ENCODE results near the gene KNOP1. TPM values are rescaled to one million over a fixed set of nuclear protein-coding genes. Genes with fewer than 3 reads are reported as not detected.
"Not testable (repeated sequence)": the region's sequence is repeated elsewhere in the genome, so short reads cannot be mapped to it uniquely, and the experiment has no call there.

KNOP1 gene
- total RNA-seq, 1 experiment from 2014 or later: 3.6 TPM

GRCh38 chr16:19722981-19723380, 5.0 kb upstream of the KNOP1 start:
- Histone ChIP-seq H3K9ac (ENCODE audit: low read length) (no peak overlapping the region), H3K4me1 (ENCODE audit: low read length) (peaks cover 5% of the 10 kb centered on the region), H2AFZ (ENCODE audit: low read length) (no peak overlapping the region), H3K9me3 (ENCODE audit: low read length) (no peaks in the 10 kb centered on the region), H3K79me2 (ENCODE audit: low read length) (no peaks in the 10 kb centered on the region), H3K27me3 (ENCODE audit: low read length) (no peaks in the 10 kb centered on the region), H3K27ac (ENCODE audit: low read length) (no peak overlapping the region), H3K9me2 (replicated peaks; ENCODE audit: insufficient read depth, low read length) (no peaks in the 10 kb centered on the region), H3K4me2 (ENCODE audit: low read depth, low read length, poor library complexity, severe bottlenecking) (no peak overlapping the region), H4K20me1 (ENCODE audit: insufficient read depth, low read depth, low read length) (no peaks in the 10 kb centered on the region), H3K4me3 (ENCODE audit: low read length) (no peak overlapping the region), H3K36me3 (ENCODE audit: insufficient read depth, low read length) (no peaks in the 10 kb centered on the region)
- no peak for DNase-seq

- H4K20me1 ChIP-seq (ENCODE audit: insufficient read depth, low read depth, low read length): no peaks in the 10 kb centered on the region
- H3K27me3 ChIP-seq (ENCODE audit: low read length): no peaks in the 10 kb centered on the region
- no peak overlapping the region for H3K9ac ChIP-seq (ENCODE audit: low read length)
- no peak for DNase-seq
- no peaks in the 10 kb centered on the region for H3K36me3 ChIP-seq (ENCODE audit: insufficient read depth, low read length)
- H3K4me3 ChIP-seq (ENCODE audit: low read length): no peak overlapping the region
- H3K9me2 ChIP-seq (replicated peaks; ENCODE audit: insufficient read depth, low read length): no peaks in the 10 kb centered on the region
- H2AFZ ChIP-seq (ENCODE audit: low read length): no peak overlapping the region
- no peak overlapping the region for H3K4me2 ChIP-seq (ENCODE audit: low read depth, low read length, poor library complexity, severe bottlenecking)
- peaks cover 4% of the 10 kb centered on the region for H3K79me2 ChIP-seq (ENCODE audit: low read length)
- peaks cover 5% of the 10 kb centered on the region for H3K4me1 ChIP-seq (ENCODE audit: low read length)
- H3K27ac ChIP-seq (ENCODE audit: low read length): no peak overlapping the region
- no peaks in the 10 kb centered on the region for H3K9me3 ChIP-seq (ENCODE audit: low read length)
Measured at GRCh38 chr16:19722269-19722952, 4.4 kb upstream of the KNOP1 start.

GRCh38 chr16:19718624-19718965, 568 bp upstream of the KNOP1 start:
- Histone ChIP-seq H3K79me2 (ENCODE audit: low read length) (peaks cover 29% of the 10 kb centered on the region), H3K9ac (ENCODE audit: low read length) (peak overlapping the region; percentile 86), H3K27ac (ENCODE audit: low read length) (no peak overlapping the region), H3K36me3 (ENCODE audit: insufficient read depth, low read length) (no peaks in the 10 kb centered on the region), H3K4me2 (ENCODE audit: low read depth, low read length, poor library complexity, severe bottlenecking) (peak overlapping the region; percentile 76), H2AFZ (ENCODE audit: low read length) (0 out of 2 replicates have a peak overlapping the region, but pooled peaks have one; percentile 75), H3K9me2 (replicated peaks; ENCODE audit: insufficient read depth, low read length) (no peaks in the 10 kb centered on the region), H3K4me3 (ENCODE audit: low read length) (peak overlapping the region; percentile 94), H3K4me1 (ENCODE audit: low read length) (peaks cover 15% of the 10 kb centered on the region), H3K27me3 (ENCODE audit: low read length) (no peaks in the 10 kb centered on the region), H4K20me1 (ENCODE audit: insufficient read depth, low read depth, low read length) (no peaks in the 10 kb centered on the region), H3K9me3 (ENCODE audit: low read length) (no peaks in the 10 kb centered on the region)
- DNase-seq: no peak

GRCh38 chr16:19717314-19717713, 713 bp downstream of the KNOP1 start:
- no peaks in the 10 kb centered on the region for H3K36me3 ChIP-seq (ENCODE audit: insufficient read depth, low read length)
- no peak overlapping the region for H3K27ac ChIP-seq (ENCODE audit: low read length)
- peak; percentile 50 for DNase-seq
- H3K9ac ChIP-seq (ENCODE audit: low read length): peak overlapping the region; percentile 86
- H3K79me2 ChIP-seq (ENCODE audit: low read length): peaks cover 29% of the 10 kb centered on the region
- H4K20me1 ChIP-seq (ENCODE audit: insufficient read depth, low read depth, low read length): no peaks in the 10 kb centered on the region
- no peak overlapping the region for H2AFZ ChIP-seq (ENCODE audit: low read length)
- H3K9me3 ChIP-seq (ENCODE audit: low read length): no peaks in the 10 kb centered on the region
- H3K27me3 ChIP-seq (ENCODE audit: low read length): no peaks in the 10 kb centered on the region
- no peaks in the 10 kb centered on the region for H3K9me2 ChIP-seq (replicated peaks; ENCODE audit: insufficient read depth, low read length)
- peaks cover 15% of the 10 kb centered on the region for H3K4me1 ChIP-seq (ENCODE audit: low read length)
- peak overlapping the region; percentile 94 for H3K4me3 ChIP-seq (ENCODE audit: low read length)
- peak overlapping the region; percentile 76 for H3K4me2 ChIP-seq (ENCODE audit: low read depth, low read length, poor library complexity, severe bottlenecking)

- H3K36me3 ChIP-seq (ENCODE audit: insufficient read depth, low read length); H3K9me3 ChIP-seq (ENCODE audit: low read length); H2AFZ ChIP-seq (ENCODE audit: low read length); DNase-seq; H3K27me3 ChIP-seq (ENCODE audit: low read length); H3K27ac ChIP-seq (ENCODE audit: low read length); H4K20me1 ChIP-seq (ENCODE audit: insufficient read depth, low read depth, low read length); H3K9me2 ChIP-seq (replicated peaks; ENCODE audit: insufficient read depth, low read length): not testable (repeated sequence)
- Histone ChIP-seq H3K4me3 (ENCODE audit: low read length) (peak overlapping the region; percentile 94), H3K4me1 (ENCODE audit: low read length) (peaks cover 15% of the 10 kb centered on the region), H3K9ac (ENCODE audit: low read length) (peak overlapping the region; percentile 86), H3K4me2 (ENCODE audit: low read depth, low read length, poor library complexity, severe bottlenecking) (peak overlapping the region; percentile 76), H3K79me2 (ENCODE audit: low read length) (peaks cover 29% of the 10 kb centered on the region)
Measured at GRCh38 chr16:19716728-19717127, 1.3 kb downstream of the KNOP1 start.

- Histone ChIP-seq H3K27me3 (ENCODE audit: low read length) (no peaks in the 10 kb centered on the region), H3K9me3 (ENCODE audit: low read length) (no peaks in the 10 kb centered on the region), H3K79me2 (ENCODE audit: low read length) (peaks cover 29% of the 10 kb centered on the region), H3K4me3 (ENCODE audit: low read length) (peak overlapping the region; percentile 94; the same call in 1 of the 2 replicates), H3K9me2 (replicated peaks; ENCODE audit: insufficient read depth, low read length) (no peaks in the 10 kb centered on the region), H3K4me1 (ENCODE audit: low read length) (peaks cover 15% of the 10 kb centered on the region), H3K27ac (ENCODE audit: low read length) (no peak overlapping the region), H4K20me1 (ENCODE audit: insufficient read depth, low read depth, low read length) (no peaks in the 10 kb centered on the region), H3K9ac (ENCODE audit: low read length) (peak overlapping the region; percentile 86; the same call in 1 of the 2 replicates), H2AFZ (ENCODE audit: low read length) (no peak overlapping the region), H3K4me2 (ENCODE audit: low read depth, low read length, poor library complexity, severe bottlenecking) (peak overlapping the region; percentile 76), H3K36me3 (ENCODE audit: insufficient read depth, low read length) (no peaks in the 10 kb centered on the region)
- no peak for DNase-seq
Measured at GRCh38 chr16:19716183-19716582, 1.8 kb downstream of the KNOP1 start.

GRCh38 chr16:19715566-19715965, 2.5 kb downstream of the KNOP1 start:
- H3K4me3 ChIP-seq (ENCODE audit: low read length): no peak overlapping the region
- H3K9me2 ChIP-seq (replicated peaks; ENCODE audit: insufficient read depth, low read length): no peaks in the 10 kb centered on the region
- peaks cover 29% of the 10 kb centered on the region for H3K79me2 ChIP-seq (ENCODE audit: low read length)
- no peaks in the 10 kb centered on the region for H3K27me3 ChIP-seq (ENCODE audit: low read length)
- no peaks in the 10 kb centered on the region for H3K9me3 ChIP-seq (ENCODE audit: low read length)
- no peaks in the 10 kb centered on the region for H3K36me3 ChIP-seq (ENCODE audit: insufficient read depth, low read length)
- no peak for DNase-seq
- H3K9ac ChIP-seq (ENCODE audit: low read length): no peak overlapping the region
- no peak overlapping the region for H3K27ac ChIP-seq (ENCODE audit: low read length)
- H3K4me2 ChIP-seq (ENCODE audit: low read depth, low read length, poor library complexity, severe bottlenecking): no peak overlapping the region
- peaks cover 15% of the 10 kb centered on the region for H3K4me1 ChIP-seq (ENCODE audit: low read length)
- no peaks in the 10 kb centered on the region for H4K20me1 ChIP-seq (ENCODE audit: insufficient read depth, low read depth, low read length)
- H2AFZ ChIP-seq (ENCODE audit: low read length): no peak overlapping the region

GRCh38 chr16:19713697-19714096, 4.3 kb downstream of the KNOP1 start:
- H3K4me3 ChIP-seq (ENCODE audit: low read length): no peak overlapping the region
- H3K4me2 ChIP-seq (ENCODE audit: low read depth, low read length, poor library complexity, severe bottlenecking): no peak overlapping the region
- no peak for DNase-seq
- H4K20me1 ChIP-seq (ENCODE audit: insufficient read depth, low read depth, low read length): no peaks in the 10 kb centered on the region
- peaks cover 29% of the 10 kb centered on the region for H3K79me2 ChIP-seq (ENCODE audit: low read length)
- no peaks in the 10 kb centered on the region for H3K36me3 ChIP-seq (ENCODE audit: insufficient read depth, low read length)
- H3K9ac ChIP-seq (ENCODE audit: low read length): no peak overlapping the region
- no peaks in the 10 kb centered on the region for H3K9me2 ChIP-seq (replicated peaks; ENCODE audit: insufficient read depth, low read length)
- H3K27ac ChIP-seq (ENCODE audit: low read length): no peak overlapping the region
- H2AFZ ChIP-seq (ENCODE audit: low read length): no peak overlapping the region
- H3K27me3 ChIP-seq (ENCODE audit: low read length): no peaks in the 10 kb centered on the region
- no peaks in the 10 kb centered on the region for H3K9me3 ChIP-seq (ENCODE audit: low read length)
- H3K4me1 ChIP-seq (ENCODE audit: low read length): peaks cover 10% of the 10 kb centered on the region
